H54 (cell line): ENCODE measurements around the gene CPE.

Experiments used
- DNase-seq: peaks from one replicate; pipeline ENCODE4 v3.0.0; 2011; ENCODE audit warnings: low spot score, mixed read lengths; ENCODE audit not compliant: insufficient read length
- FAIRE-seq: peaks from 3 replicates; lab custom pipeline; 2011; peaks lifted over from hg19 to GRCh38; lab: Jason Lieb, UNC
- POLR2A ChIP-seq: IDR thresholded peaks from 2 replicates; pipeline ENCODE4 v1.6.1; 2011; ENCODE audit warnings: low read depth, mild to moderate bottlenecking, low read length

CPE gene

GRCh38 chr4:165506849-165507248, 128.0 kb downstream of the CPE start:
- DNase-seq: no peak
- TF ChIP-seq POLR2A: no peak
- FAIRE-seq: no peak

DNA sequence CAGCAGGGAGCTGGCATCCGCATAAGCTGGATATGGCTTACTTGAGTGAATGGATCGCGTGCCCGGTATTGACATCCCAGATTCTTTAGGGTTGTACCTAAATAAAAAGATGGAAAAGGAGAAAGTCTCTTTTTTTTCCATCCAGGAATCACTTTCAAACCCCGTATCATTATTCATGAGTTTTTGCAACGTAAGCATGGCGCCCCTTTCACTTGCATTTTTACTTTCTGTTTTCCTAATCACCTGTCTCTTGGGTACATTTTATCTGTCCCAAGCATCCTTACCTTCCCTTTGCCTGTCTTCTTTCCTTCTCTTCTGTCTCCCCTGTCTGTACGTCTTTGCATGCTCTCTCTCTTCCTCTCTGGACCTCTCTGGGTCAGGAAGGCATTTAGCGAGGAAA, 128.6 kb downstream of the CPE start:
- FAIRE-seq (no peak), DNase-seq (no peak)
- no peak for TF ChIP-seq POLR2A

DNA sequence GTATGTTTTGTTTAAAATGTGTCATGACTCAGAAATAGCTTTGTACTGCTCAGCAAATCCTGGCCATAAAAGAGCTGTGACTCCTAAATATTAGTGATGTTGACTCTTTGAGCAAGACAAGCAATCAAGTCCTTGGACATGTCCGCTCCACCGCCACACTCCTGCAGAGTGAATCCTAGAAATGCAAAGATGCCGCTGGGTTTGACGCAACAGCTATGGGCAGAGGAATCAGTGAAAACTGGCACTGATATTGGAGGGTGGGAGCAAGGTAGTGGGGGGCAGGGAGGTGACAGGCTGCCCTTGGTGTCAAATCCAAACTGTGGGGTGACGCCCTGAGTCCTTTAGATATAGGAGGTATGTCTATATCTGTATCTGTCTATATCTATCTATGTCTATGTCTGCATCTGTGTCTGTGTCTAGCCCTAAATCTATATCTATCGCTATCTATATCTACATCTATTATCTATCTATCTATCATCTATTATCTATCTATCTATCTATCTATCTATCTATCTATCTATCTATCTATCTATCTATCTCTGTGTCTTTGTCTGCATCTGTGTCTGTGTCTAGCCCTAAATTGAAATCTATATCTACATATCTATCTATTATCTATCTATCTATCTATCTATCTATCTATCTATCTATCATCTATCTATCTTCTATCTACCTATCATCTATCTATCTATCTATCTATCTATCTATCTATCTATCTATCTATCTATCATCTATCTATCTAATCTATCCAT, 129.7 kb downstream of the CPE start:
- no peak for FAIRE-seq

GRCh38 chr4:165512424-165512823, 133.6 kb downstream of the CPE start:
- FAIRE-seq (no peak), DNase-seq (no peak)
- TF ChIP-seq POLR2A: no peak

More for the DNA sequence above, 129.7 kb downstream of the CPE start:
- DNase-seq: no peak
- TF ChIP-seq POLR2A: no peak

- FAIRE-seq (no peak), DNase-seq (no peak)
- TF ChIP-seq POLR2A: no peak
Measured at GRCh38 chr4:165514739-165515138, 135.9 kb downstream of the CPE start.

DNA sequence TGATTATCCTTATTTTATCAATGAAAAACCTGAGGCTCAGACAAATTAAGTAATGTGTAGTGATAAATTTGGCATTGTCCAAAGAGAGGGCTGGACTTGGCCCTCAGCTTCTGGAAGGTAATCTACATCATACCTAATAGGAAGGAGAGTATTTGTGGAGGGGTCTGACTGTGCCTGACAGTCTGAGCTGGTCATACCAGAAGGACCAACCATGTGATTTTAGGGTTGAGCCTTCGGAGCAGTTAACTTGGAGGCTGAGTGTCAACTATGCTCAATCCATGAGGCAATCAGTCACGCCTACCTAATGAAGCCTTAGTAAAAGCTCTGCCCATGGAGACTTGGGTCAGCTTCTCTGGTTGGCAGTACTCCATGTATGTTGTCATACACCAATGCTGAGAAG, 136.4 kb downstream of the CPE start:
- TF ChIP-seq POLR2A: no peak
- FAIRE-seq: no peak
- no peak for DNase-seq

DNA sequence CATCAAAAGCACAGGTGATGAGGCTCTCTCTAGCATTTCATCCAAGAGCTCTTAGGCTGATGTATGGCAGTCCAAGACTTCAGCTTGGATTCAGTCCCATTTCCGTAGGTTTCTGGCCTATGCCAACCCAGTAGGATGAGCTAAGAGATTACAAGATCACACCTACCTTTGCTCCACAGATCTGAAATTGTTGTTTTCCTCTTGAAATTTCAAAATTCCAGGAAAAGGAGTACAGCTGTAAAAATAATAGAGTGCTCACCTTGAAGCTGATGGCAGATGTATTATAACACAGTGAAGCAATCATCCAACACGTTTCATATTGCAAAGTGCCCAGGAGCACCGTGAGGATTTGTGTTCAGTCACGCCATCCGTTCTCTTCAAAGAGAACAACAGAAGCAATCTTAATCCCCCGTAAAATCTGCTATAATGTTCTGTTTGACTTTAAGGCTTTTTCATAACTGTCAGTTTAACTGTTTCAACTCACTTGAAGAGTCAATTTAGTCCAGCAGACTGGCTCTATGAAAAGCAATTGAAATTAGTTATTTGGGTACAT, 137.5 kb downstream of the CPE start:
- no peak for DNase-seq
- TF ChIP-seq POLR2A: no peak
- FAIRE-seq: no peak

- no peak for DNase-seq
- no peak for TF ChIP-seq POLR2A
- FAIRE-seq: no peak
Measured at GRCh38 chr4:165517216-165517615, 138.4 kb downstream of the CPE start.

DNA sequence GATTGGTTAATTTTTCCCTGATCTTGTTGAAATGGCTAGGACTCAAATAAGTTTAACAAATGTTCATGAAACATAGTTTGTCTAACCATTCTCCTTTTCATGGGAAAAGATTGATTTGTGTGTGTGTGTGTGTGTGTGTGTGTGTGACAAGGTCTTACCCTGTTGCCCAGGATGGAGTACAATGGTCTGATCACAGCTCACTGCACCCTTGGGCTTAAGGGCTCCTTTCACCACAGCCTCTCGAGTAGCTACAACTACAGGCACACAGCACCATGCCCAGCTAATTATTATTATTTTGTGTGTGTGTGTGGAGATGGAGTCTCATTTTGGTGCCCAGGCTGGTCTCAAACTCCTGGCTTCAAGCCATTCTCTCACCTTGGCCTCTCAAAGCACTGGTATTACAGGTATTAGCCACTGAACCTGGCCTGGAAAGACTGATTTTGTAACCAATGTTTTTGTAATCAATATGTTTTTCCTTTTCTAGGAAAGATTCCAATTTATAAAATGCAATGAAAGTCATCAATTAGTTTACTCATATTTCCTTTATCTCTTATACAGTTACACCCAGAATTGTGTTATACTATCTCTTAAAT, 139.3 kb downstream of the CPE start:
- DNase-seq (no peak), FAIRE-seq (no peak)
- no peak for TF ChIP-seq POLR2A

DNA sequence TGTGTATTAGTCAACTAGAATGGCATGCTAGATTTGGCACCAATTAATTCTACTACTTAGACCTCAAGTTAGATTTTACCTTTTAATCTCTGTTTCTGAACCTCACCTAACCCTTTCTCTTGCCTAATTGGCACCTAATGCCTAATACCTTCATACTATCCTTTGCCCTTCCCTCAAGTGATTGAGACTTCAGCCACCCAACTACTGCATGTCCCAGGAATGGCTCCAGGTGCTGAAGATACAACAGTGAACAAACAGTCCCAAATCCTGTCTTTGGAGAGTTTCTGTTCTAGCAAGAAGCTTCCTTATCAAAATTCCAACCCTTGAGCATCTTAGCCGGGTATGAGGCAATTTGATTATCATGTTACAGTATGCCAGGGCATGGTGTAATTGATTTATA, 139.9 kb downstream of the CPE start:
- DNase-seq (no peak), FAIRE-seq (no peak)
- no peak for TF ChIP-seq POLR2A

DNA sequence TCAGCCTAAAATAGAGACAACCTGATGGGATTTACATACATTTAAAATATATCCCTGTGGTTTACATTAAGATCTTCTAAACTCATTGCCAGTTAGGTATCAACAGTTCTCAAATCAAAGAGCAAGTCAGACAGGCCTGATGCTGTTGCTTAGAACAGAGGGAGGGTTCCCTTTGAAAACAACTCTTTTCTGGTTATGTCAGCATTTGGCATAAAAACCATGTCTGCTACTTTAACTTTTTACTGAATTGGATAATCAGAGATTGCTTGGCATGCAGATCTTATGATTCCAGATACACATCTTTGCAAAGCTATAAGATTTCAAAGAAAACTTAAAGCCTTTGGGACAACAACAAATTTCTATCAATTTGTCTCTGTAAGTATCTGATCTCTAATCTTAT, 140.8 kb downstream of the CPE start:
- TF ChIP-seq POLR2A: no peak
- DNase-seq (no peak), FAIRE-seq (no peak)

- DNase-seq (no peak), FAIRE-seq (no peak)
- TF ChIP-seq POLR2A: no peak
Measured at GRCh38 chr4:165520086-165520485, 141.3 kb downstream of the CPE start.

DNA sequence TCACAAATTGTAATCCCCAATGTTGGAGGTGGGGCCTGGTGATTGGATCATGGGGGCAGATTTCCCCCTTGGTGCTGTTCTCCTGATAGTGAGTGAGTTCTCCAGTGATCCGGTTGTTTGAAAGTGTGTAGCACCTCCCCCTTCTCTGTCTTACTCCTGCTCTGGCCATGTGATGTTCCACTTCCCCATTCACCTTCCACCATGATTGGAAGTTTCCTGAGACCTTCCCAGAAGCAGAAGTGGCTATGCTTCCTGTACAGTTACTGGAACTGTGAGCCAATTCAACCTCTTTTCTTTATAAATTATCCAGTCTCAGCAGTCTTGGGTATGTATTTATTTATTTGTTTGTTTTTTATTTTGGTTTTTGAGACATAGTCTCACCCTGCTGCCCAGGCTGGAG, 143.2 kb downstream of the CPE start:
- no peak for TF ChIP-seq POLR2A
- DNase-seq (no peak), FAIRE-seq (no peak)

- FAIRE-seq: no peak
- TF ChIP-seq POLR2A: no peak
- DNase-seq: no peak
Measured at GRCh38 chr4:165524532-165525190, 145.9 kb downstream of the CPE start.
